ENCODE measurements around the gene PAPOLG. TPM values are rescaled to one million over a fixed set of nuclear protein-coding genes. Genes with fewer than 3 reads are reported as not detected.

PAPOLG gene
- total RNA-seq, 2 donors from 2014 or later = 23.2 to 34.1 TPM

DNA sequence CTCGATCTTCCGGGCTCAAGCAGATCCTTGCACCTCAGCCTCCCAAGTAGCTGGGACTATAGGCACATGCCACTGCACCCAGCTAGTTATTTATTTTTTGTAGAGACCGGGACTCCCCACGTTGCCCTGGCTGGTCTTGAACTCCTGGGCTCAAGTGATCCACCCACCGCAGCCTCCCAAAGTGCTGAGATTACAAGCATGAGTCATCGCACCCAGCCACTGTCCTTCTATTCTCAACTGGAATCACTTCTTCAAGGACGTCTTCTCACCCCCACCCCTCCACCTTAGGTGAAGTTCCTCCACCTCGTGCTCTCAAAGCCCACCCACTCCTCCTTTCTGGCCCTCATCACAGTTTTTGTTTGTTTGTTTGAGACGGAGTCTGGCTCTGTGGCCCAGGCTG is 71.3 kb downstream of the PAPOLG start:
- no peaks in the 10 kb centered on the region for H3K9me3 ChIP-seq (ENCODE audit: control insufficient read depth, low read length)
- H3K27me3 ChIP-seq (ENCODE audit: control insufficient read depth, insufficient read depth, low read length, poor library complexity, severe bottlenecking) = no peaks in the 10 kb centered on the region
- no peak overlapping the region for H3K9ac ChIP-seq (ENCODE audit: extremely low read depth, low read length, poor library complexity, severe bottlenecking)
- 81 to 85% methylated on average over 7 to 9 of the region's 9 CpGs for WGBS, 2 experiments (ENCODE audit: insufficient coverage in 1 of 2, insufficient read length in 1 of 2)
- no peak overlapping the region for H3K27ac ChIP-seq (ENCODE audit: low read depth, low read length)
- no peak overlapping the region for H3K4me3 Mint-ChIP-seq
- H3K36me3 ChIP-seq (ENCODE audit: control insufficient read depth, insufficient read depth, low read length) = no peaks in the 10 kb centered on the region
- H3K4me3 ChIP-seq (ENCODE audit: low read length) = no peak overlapping the region
- H3K27ac Mint-ChIP-seq = no peak overlapping the region
- TF ChIP-seq CTCF (conservative IDR thresholded peaks at IDR 0.05) = no peak
- peaks cover 7% of the 10 kb centered on the region for H3K27me3 Mint-ChIP-seq (ENCODE audit: insufficient read depth)
- no peaks in the 10 kb centered on the region for H3K36me3 Mint-ChIP-seq (ENCODE audit: low read depth)
- no peaks in the 10 kb centered on the region for H3K4me1 ChIP-seq (ENCODE audit: control insufficient read depth, insufficient read depth, low read length)
- no peaks in the 10 kb centered on the region for H3K9me3 Mint-ChIP-seq
- H3K4me1 Mint-ChIP-seq = no peaks in the 10 kb centered on the region
- no peak for DNase-seq

GRCh38 chr2:60830991-60831390 is 74.9 kb downstream of the PAPOLG start:
- H3K27me3 ChIP-seq (ENCODE audit: control insufficient read depth, insufficient read depth, low read length, poor library complexity, severe bottlenecking) = peaks cover 7% of the 10 kb centered on the region
- no peaks in the 10 kb centered on the region for H3K36me3 Mint-ChIP-seq (ENCODE audit: low read depth)
- no peak overlapping the region for H3K4me3 ChIP-seq (ENCODE audit: low read length)
- WGBS, 2 experiments (ENCODE audit: insufficient coverage in 1 of 2, insufficient read length in 1 of 2) = 84 to 95% methylated on average over 4 of the region's 4 CpGs
- no peak overlapping the region for H3K4me3 Mint-ChIP-seq
- no peaks in the 10 kb centered on the region for H3K9me3 Mint-ChIP-seq
- DNase-seq = no peak
- no peak overlapping the region for H3K27ac ChIP-seq (ENCODE audit: low read depth, low read length)
- H3K9me3 ChIP-seq (ENCODE audit: control insufficient read depth, low read length) = no peaks in the 10 kb centered on the region
- H3K27ac Mint-ChIP-seq = no peak overlapping the region
- H3K27me3 Mint-ChIP-seq (ENCODE audit: insufficient read depth) = peaks cover 19% of the 10 kb centered on the region
- H3K4me1 Mint-ChIP-seq = no peaks in the 10 kb centered on the region
- TF ChIP-seq CTCF (conservative IDR thresholded peaks at IDR 0.05) = no peak
- no peak overlapping the region for H3K9ac ChIP-seq (ENCODE audit: extremely low read depth, low read length, poor library complexity, severe bottlenecking)
- H3K4me1 ChIP-seq (ENCODE audit: control insufficient read depth, insufficient read depth, low read length) = no peaks in the 10 kb centered on the region
- H3K36me3 ChIP-seq (ENCODE audit: control insufficient read depth, insufficient read depth, low read length) = no peaks in the 10 kb centered on the region

DNA sequence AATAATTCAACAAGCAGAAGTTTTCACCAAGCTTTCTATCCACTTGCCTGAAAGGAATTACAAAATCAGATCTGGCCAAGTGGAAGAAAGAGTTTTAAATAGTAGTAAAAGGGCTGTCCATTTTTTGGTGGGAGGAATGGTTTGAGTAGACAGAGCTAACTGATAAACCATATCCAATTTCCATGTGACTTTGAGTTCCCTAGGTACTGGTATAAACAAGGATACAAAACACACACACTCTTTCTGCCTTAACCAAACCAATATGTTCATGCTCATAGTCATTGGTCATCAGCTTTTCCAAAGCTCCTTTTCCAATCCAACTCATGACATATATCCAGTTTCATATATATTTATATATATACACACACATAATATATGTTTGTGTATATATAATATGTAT is 75.9 kb downstream of the PAPOLG start:
- peaks cover 28% of the 10 kb centered on the region for H3K27me3 Mint-ChIP-seq (ENCODE audit: insufficient read depth)
- DNase-seq = no peak
- no peak overlapping the region for H3K27ac ChIP-seq (ENCODE audit: low read depth, low read length)
- H3K9me3 ChIP-seq (ENCODE audit: control insufficient read depth, low read length) = no peaks in the 10 kb centered on the region
- TF ChIP-seq CTCF (conservative IDR thresholded peaks at IDR 0.05) = no peak
- no peaks in the 10 kb centered on the region for H3K36me3 ChIP-seq (ENCODE audit: control insufficient read depth, insufficient read depth, low read length)
- no peak overlapping the region for H3K4me3 Mint-ChIP-seq
- peaks cover 15% of the 10 kb centered on the region for H3K27me3 ChIP-seq (ENCODE audit: control insufficient read depth, insufficient read depth, low read length, poor library complexity, severe bottlenecking)
- no peak overlapping the region for H3K4me3 ChIP-seq (ENCODE audit: low read length)
- no peak overlapping the region for H3K9ac ChIP-seq (ENCODE audit: extremely low read depth, low read length, poor library complexity, severe bottlenecking)
- no peaks in the 10 kb centered on the region for H3K4me1 ChIP-seq (ENCODE audit: control insufficient read depth, insufficient read depth, low read length)
- no peaks in the 10 kb centered on the region for H3K4me1 Mint-ChIP-seq
- H3K9me3 Mint-ChIP-seq = no peaks in the 10 kb centered on the region
- H3K36me3 Mint-ChIP-seq (ENCODE audit: low read depth) = no peaks in the 10 kb centered on the region
- no peak overlapping the region for H3K27ac Mint-ChIP-seq
